Measurements from ENCODE around the gene C4BPA. TPM values are rescaled to one million over a fixed set of nuclear protein-coding genes. Genes with fewer than 3 reads are reported as not detected.

The C4BPA gene
- polyA plus RNA-seq, 3 donors: 0.34 to 1.5 (median 0.82) TPM

DNA sequence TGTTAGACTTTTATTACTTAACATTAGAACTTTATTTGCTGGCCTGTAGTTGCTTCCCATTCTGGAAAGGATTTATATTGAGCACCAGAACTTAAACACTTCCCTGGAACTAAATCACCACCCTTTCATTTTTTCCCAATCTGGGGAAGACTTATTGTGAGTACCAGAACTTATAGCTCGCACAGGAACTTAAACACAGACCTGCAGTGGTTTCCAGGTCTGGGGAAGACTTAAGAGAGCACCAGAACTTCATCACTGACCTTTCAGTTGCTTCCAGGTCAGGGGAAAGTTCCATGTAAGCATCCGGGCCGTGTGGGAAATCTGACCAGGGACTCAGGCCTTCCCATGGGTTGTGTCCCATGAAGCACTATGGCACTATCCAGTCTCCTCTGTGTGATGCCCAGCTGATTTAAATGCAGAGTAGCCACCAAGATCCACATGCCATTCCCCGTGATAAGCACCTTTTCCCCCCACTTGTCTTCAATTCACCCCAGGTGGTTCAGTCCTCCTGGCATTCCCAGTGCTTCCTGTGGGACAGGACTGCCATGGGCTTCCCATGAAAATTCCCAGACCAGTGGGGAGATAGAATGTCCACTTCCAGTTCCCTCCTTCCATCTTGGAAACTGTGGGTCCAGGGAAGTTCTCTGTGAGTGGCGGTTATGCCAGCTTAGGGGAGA lies 48.9 kb downstream of the C4BPA start:
- WGBS, 3 donors: 83 to 94% (median 90%) methylated on average over 5 of the region's 5 CpGs
- no peak overlapping the region for H3K27ac ChIP-seq (ENCODE audit: low read depth, low read length)

DNA sequence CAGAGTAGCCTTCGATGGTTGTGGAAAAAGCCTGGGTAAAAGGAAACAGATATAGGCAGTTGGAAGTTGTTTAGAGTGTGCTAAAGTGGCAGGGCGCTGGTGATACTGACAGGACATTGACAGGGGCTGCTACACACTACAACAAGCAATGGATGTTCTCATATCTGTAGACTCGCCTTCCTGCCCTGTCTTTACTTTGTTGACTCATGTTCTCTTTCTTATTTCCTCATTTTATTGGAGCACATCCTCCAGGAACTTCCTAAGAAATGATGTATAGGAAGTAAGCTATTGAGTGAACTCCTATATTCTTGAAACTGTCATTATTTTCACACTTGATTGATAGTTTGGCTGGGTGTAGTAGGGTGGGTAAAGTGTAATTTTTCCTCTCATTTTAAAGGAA lies 51.0 kb downstream of the C4BPA start:
- 46 to 63% (median 59%) methylated on average over 3 of the region's 3 CpGs for WGBS, 3 donors
- H3K27ac ChIP-seq (ENCODE audit: low read depth, low read length): no peak overlapping the region

DNA sequence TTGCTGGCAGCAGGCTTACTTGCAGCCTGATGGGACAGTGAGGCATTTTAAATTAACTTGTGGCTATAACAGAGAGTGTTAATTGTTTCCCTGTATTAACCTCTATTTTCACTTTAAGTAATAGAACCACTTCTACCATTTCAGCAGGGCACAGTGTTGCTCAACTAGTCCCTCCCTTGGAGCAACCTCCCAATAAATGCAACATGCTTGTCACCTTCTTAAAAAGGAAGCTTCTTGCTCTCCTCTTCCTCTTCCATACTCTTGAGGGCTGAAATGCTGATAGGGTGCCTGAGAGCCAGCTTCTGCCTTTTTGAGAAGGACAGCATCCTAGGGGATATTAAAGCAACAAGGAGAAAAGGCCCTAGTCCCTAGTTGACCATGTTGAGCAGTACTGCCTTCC lies 52.1 kb downstream of the C4BPA start:
- no peak overlapping the region for H3K27ac ChIP-seq (ENCODE audit: low read depth, low read length)

DNA sequence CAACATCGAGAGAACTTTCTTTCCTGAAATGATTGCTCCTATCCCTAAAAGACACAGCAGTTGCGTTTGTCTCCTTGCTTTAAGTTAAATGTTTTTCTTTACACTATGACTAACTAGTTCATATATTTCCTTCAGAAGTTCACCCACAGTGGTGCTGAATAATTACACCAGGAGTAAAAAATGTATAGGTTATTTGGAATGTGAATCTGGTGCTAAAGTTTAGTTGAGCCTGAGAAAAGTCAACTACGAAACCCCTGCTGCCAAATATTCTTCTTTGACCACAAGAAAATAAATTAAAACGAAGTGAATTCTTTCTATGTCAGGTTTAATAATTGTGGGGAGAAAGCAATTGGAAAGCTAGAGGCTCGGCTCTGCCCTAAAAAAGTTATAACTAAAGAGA lies 52.8 kb downstream of the C4BPA start:
- WGBS, 3 donors: 84 to 90% (median 90%) methylated on average over 5 of the region's 5 CpGs
- H3K27ac ChIP-seq (ENCODE audit: low read depth, low read length): no peak overlapping the region

DNA sequence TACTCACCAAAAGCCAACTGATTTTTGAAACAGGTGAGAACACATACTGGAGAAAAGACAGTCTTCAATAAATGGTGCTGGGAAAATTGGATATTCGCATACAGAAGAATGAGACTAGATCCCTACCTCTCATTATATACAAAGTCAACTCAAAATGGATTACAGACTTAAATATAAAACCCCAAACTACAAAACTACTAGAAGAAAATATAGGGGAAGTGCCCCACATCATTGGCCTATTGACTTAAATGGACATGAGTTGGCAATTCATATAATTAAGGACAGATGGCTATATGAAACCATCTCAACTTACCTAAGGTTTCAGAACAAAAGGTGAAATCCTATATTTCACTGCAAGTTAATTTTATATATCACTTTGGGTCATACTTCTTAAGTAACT lies 60.1 kb downstream of the C4BPA start:
- 100% methylated on average over 1 of the region's 1 CpG for WGBS, 3 donors
- no peak overlapping the region for H3K27ac ChIP-seq (ENCODE audit: low read depth, low read length)

DNA sequence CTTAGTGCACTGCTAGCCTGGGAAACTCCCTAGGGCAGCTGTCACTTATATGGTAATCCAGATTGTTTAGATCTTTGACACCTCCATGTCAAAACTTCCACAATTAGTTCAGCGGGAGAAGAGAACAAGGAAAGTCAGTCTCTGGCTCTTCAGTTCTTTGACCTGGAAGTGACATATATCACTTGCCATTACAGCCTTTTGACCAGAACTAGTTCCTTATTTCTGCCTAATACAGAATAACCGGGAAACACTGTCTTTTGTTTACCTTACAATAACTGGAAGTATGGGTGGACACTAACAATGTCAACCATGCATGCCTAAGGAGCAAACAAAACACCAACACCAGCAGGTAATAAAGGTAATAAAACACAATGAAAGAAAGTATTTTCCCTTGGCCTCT lies 68.3 kb downstream of the C4BPA start:
- 55 to 79% (median 70%) methylated on average over 2 of the region's 2 CpGs for WGBS, 3 donors
- H3K27ac ChIP-seq (ENCODE audit: low read depth, low read length): no peak overlapping the region

DNA sequence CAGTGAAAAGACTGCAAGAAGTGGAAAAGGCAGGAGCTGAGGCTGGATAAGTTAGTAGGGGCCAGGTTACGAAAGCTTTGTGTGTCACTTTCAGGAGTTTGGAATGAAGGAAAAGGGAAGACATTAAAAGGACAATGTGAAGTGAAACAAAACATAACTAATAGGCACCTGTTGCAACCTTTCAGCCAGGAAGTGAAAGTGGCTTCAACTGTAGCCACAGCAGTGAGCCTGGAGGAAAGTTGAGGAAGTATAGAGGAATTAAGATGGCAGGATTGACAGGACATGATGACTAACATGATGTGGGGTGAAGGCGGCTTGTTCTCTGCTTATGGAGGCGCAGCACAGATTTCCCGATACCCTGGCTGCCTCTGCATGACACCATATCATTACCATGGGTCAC lies 68.9 kb downstream of the C4BPA start:
- H3K27ac ChIP-seq (ENCODE audit: low read depth, low read length): no peak overlapping the region
- 87 to 92% (median 92%) methylated on average over 4 of the region's 4 CpGs for WGBS, 3 donors

DNA sequence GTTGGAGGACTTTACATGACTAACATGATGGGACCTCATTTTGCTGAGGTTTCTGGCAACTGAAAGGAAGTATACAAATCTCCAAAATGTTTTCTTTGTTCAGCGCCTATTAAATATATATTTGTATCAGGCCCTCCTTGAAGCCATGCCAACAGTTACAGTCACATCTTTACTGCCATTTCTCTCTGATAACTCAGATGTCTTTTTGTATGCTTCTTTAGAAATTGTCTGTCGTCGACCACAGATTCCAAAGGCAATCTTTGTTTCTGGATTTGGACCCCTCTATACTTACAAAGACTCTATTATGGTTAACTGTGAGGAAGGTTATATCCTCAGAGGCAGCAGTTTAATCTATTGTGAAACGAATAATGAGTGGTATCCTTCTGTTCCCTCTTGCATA lies 69.4 kb downstream of the C4BPA start:
- no peak overlapping the region for H3K27ac ChIP-seq (ENCODE audit: low read depth, low read length)
- 88 to 95% (median 93%) methylated on average over 4 of the region's 4 CpGs for WGBS, 3 donors

DNA sequence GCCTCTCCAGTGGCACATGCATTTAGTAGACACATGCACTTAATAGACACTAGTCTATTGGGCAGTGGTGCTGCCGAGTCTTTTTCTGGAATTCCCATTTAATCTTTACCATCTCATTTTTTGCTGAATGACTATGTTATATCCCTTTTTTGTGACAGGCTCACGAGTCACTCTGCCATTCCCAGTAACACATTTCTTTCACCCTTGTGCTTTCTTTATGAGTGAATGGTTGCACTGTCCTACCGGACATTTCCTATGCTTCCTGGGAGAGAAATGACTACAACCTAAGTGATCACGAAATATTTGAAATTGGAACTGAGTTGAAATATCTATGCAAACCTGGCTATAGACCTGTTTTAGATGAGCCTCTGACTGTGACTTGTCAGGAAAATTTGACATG lies 70.9 kb downstream of the C4BPA start:
- no peak overlapping the region for H3K27ac ChIP-seq (ENCODE audit: low read depth, low read length)
- WGBS, 3 donors: 89 to 90% (median 90%) methylated on average over 4 of the region's 4 CpGs

DNA sequence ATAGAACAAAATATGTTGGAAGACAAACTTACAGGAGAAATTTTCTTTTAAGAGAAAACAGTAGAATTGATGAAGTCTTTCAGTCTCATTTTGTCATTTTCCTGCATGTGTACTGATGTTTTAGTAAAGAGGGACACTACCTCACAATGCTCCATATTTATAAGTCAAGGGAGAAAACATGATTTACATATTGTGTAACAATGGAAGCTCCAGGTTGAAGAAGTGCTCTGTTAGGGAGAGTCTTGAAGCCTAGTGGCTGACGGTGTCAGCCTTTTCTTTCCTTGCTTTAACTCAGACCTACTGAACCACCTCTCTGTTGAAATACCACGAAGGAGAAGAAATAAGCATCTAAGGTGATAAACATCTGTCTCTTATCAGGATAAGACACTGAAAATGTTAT lies 75.0 kb downstream of the C4BPA start:
- no peak overlapping the region for H3K27ac ChIP-seq (ENCODE audit: low read depth, low read length)
- 77 to 84% (median 79%) methylated on average over 2 of the region's 2 CpGs for WGBS, 3 donors

DNA sequence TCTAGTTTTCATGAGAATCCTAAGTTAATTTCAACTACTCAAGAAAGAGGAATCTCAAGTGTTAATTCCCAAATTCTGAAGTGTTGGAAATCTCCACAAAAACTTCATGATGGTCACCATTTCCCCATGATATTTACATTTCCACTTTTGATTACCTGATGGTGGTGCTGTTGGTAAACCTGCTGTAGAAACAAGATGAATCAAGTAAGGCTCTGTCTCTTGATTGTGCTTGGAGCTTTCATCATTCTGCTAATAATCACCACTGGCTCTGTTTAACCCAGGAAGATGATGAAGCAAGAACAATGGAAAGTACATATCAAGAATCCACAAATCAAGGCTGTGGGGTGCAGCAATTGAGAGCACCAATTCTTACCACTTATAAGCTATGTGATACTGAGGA lies 77.8 kb downstream of the C4BPA start:
- no peak overlapping the region for H3K27ac ChIP-seq (ENCODE audit: low read depth, low read length)

DNA sequence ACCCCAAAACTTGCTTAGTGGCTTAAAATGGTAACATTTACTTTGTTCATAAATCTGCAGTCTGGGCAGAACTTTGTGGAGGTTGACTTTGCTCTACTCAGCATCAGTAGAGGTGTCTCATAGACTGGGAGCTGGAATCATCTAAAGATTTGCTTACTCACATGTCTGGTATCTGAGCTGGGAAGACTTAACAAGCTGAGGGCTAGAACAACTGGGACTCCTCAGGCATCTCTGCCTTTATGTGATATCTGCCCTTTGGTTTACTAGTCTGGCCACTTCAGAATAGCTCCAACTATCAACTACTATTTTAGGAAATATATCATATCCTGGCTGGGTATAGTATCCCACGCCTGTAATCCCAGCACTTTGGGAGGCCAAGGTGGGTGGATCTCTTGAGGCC lies 82.5 kb downstream of the C4BPA start:
- WGBS, 3 donors: 80 to 87% (median 83%) methylated on average over 1 of the region's 1 CpG
- no peak overlapping the region for H3K27ac ChIP-seq (ENCODE audit: low read depth, low read length)

DNA sequence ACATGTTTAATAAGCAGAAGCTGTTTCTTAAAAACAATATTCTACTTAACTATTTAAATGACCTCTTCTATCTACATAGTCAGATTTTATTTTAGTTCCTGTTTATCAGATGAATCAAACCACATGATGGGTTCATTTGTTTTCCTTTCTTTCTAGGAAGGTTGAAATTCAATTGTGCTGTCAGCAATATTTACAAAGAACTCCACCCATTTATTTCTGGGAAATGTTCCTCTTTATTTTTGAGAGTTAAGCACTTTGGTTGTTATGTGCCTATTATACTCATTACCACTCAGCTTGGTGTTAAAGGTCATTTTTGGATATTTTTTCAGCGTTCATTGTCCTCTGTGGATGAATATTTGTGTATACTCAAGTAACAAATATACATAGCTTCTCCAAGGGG lies 84.9 kb downstream of the C4BPA start:
- no peak overlapping the region for H3K27ac ChIP-seq (ENCODE audit: low read depth, low read length)
- WGBS, 3 donors: 53 to 60% (median 54%) methylated on average over 1 of the region's 1 CpG

DNA sequence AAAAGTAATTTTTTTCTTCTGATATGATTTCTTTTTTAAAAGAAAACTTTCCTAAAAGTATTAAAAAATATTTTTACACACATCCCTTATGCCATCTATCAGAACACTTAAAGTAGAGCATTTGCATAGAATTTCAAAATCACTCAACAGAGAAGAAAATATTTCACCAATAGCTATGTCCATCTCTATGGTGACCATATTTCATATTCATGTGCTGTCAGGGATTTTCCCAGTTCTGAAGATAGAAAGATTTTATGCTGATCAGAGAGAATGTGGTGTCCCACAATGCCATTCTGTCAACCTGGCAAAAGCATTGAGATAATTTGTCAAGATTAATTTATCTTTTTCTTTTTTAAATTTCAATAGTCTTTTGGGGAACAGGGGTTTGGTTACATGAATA lies 87.0 kb downstream of the C4BPA start:
- no peak overlapping the region for H3K27ac ChIP-seq (ENCODE audit: low read depth, low read length)

DNA sequence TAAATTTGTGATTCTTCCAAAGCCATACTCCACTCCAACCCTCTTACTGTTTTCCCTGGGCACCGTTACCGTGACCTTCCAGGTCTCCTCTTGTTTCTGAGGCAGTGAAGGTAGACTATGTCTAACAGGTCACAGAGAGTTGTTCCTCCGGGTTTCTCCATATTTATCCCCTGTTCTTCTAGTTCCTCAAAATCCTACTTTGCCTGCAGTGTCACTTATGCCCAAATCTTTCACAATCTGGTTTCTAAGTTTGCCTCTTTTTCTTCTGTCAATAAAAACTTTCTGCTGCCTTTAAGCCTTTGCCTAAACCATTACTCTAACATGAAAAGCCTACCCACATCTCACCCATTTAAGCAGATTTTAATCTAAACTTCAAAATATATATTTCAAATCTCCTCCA lies 87.7 kb downstream of the C4BPA start:
- WGBS, 3 donors: 84 to 89% (median 86%) methylated on average over 3 of the region's 3 CpGs
- no peak overlapping the region for H3K27ac ChIP-seq (ENCODE audit: low read depth, low read length)

DNA sequence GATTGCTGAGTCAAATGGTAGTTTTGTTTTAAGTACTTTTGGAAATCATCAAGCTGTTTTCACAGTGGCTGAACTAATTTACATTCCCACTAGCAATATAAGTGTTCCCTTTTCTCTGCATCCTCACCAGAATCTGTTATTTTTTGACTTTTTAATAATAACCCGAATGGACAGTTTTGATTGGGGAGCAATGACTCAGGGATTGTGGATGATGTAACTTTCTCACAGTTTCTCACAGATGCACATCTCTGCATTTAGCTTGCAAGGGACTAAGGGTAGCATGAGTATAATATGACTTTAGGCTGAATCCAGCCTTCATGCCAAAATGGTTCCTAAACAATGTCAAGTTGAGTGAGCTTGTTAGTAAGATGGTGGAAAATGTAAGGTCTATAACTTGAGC lies 90.2 kb downstream of the C4BPA start:
- WGBS, 3 donors: 80 to 84% (median 81%) methylated on average over 1 of the region's 1 CpG
- H3K27ac ChIP-seq (ENCODE audit: low read depth, low read length): no peak overlapping the region

Other genes with a start within 250 kb of the C4BPA start
- gene IL20, start 238.6 kb upstream of the C4BPA start, polyA plus RNA-seq: 1 to 10 TPM in 1 of 3 donors, under 1 TPM in 1, not detected in 1; 0.67 to 1.7 TPM
- 1 to 10 TPM in 1 of 3 donors, under 1 TPM in 1, not detected in 1; 0.09 to 7.7 TPM for gene IL24, start 206.8 kb upstream of the C4BPA start, polyA plus RNA-seq
- gene FCMR, start 182.3 kb upstream of the C4BPA start, polyA plus RNA-seq: 1 to 10 TPM; 5.1 to 5.7 (median 5.2) TPM
- 1 to 10 TPM; 1.5 to 3.9 (median 3.5) TPM for gene PIGR, start 157.8 kb upstream of the C4BPA start, polyA plus RNA-seq
- under 1 TPM in 1 of 3 donors, not detected in 2; 0.90 TPM for gene FCAMR, start 133.8 kb upstream of the C4BPA start, polyA plus RNA-seq
- 1 to 10 TPM in 2 of 3 donors, under 1 TPM in 1; 0.34 to 5.6 (median 2.3) TPM for gene C1orf116, start 71.5 kb upstream of the C4BPA start, polyA plus RNA-seq
- gene YOD1, start 53.0 kb upstream of the C4BPA start, polyA plus RNA-seq: 1 to 10 TPM; 1.1 to 2.4 (median 1.9) TPM
- 1 to 10 TPM; 3.3 to 5.8 (median 5.2) TPM for gene PFKFB2, start 51.0 kb upstream of the C4BPA start, polyA plus RNA-seq
- gene C4BPB, start 15.4 kb upstream of the C4BPA start, polyA plus RNA-seq: 1 to 10 TPM in 2 of 3 donors, under 1 TPM in 1; 0.89 to 3.0 (median 1.7) TPM
- 10 to 100 TPM; 13.0 to 96.0 (median 27.9) TPM for gene CD55, start 217.4 kb downstream of the C4BPA start, polyA plus RNA-seq

Measured in adipose tissue (tissue), 3 donors.